Epidermal melanocyte (primary cell): ENCODE measurements around the gene ELAVL2.

Experiments used
- DNase-seq: peaks from one replicate; pipeline ENCODE4 v3.0.0; 2011; ENCODE audit warnings: low spot score; ENCODE audit not compliant: insufficient read length

Gene ELAVL2

DNA sequence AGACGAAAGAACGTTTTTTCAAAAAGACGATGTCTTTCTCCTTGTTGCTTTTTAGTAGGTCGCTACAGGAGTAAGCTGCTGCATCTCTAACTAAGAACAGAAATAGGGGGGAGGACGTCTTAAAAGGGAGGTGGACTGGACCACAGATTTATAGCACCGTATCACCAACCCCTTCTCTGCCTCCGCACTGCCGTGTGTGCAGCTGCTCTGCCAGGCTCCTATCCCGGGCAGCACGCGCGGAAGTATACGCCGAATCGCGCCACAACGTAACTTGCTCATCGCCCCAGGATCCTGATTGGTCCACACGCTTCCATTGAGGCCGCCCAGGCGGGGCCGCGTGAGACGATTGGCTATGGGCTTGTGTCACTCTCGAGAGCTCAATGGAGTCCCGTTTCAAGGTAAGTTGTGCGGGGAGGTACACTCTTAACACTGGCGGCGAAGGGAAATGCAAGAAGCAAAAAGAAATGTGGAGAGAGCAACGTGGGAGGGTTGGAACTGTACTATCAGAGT, at the start of gene ELAVL2:
ELAVL2 (minus strand) TSS at position 121 of the 510 bp plus-strand sequence. CDS start 64,006 bp downstream, outside the sequence.
- peak; percentile 64 for DNase-seq

DNA sequence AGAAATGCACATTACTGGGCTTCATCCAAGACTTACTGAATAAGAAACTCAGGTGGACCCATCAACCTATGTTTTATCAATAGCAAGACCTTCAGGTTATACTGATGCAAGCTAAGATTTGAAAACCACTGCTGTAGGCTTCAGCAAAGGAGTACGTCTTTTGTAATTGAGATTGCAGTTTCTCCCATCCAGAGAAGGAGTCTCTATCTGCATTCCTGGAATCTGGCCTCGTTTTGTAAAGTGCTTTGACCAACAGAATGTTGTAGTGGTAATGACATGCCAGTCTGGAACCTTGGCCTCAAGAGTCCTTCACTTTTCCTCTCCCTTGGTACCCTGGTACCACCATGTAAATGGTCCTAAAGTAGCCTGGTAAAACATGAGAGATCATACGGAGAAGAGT, 32.2 kb upstream of the ELAVL2 start:
- no peak for DNase-seq

DNA sequence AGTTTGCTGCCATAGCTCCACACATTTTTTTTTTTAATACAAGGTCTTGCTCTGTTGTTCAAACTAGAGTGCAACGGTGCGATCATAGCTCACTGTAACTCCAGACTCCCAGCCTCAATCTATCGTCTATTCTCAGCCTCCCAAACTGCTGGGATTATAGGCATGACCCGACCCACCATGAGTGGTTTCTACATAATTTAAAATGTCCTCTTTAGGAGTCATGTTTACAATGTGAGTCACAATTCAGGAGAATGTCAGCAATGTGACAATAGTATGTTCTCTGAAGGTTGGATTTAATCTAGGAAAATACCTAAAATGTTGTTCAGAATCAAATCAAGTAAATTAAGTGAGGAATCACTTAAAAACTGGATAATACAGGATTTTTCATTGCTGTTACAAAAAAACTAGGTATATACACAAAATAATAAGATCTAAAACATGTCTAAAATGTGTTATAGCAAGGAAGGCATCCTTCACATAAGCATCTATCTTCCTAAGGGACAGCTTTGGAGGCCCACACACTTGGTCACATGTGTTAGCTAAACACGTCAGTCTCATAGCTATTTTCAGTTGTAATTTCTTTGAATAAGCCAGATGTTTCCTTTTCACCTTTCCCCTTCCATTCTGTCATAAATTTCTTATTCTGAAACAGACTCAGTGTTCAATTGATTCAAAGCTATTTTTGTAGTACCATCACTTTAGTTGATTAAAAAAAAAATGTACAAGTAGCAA, 30.0 kb upstream of the ELAVL2 start:
- DNase-seq, result no peak

DNA sequence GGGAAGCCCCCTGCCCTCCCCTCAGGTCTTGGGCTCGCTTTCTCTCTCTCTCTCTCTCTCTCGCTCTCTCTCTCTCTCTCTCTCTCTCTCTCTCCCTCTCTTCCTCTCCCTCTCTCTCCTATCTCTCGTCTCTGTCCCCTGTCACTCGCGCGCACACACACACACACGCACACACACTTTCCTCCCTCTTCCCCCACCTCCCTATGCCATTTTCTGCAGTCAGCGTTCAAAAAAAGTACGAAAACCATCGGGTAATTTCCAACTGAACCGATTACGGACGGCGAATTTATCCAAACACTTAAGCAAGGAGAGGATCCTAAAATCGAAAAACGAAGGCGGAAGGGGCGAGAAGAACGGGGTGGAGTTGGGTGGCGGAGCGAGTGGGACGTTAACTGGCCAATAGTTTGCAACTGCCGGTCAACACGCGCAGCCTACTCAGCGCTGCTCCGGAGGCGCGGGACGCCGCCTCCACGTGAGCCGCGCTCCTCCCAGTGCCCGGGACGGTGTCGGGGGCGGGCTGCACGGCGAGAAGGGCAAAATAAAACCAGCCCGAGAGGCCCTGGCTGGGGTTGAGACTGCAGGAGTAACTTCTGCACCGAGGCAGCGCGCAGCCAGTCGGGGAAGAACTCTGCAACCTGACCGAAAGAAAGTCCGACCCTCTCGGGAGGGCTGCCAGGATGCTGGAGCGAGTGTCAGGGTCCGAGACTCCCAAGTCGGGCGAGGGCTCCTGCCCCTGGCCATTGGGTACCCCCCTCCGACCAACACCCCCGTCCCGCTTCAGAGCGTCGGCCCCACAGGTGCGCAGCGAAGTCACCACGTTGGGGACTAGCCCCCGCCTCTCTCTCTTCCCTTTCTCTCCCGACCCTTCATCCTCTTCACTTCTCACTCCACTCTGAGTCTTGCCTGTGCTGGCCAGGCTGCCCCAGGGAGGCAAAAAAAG, 24.9 kb upstream of the ELAVL2 start:
- no peak for DNase-seq

DNA sequence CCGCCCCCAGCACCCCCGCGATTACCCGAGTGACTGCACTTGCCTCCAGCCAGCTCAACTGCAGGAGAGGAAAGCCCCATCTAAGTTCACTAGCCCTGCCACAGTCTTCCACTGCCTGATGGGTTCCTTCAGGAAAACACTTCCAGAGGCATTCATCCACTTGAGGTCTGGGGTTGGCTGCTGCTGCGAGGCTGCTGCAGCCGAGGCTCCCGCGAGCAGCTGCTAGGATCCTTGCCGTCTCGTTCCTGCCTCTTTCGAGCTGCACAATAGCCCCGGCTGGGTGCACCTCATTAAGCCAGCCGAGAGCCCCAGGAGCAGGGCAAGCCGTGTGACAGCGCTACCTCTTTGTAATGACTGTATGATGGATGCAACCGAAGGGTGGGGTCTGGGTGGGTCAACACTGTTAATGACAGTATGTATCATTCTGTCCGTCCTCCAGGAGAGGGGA, 24.2 kb upstream of the ELAVL2 start:
- DNase-seq, result no peak

DNA sequence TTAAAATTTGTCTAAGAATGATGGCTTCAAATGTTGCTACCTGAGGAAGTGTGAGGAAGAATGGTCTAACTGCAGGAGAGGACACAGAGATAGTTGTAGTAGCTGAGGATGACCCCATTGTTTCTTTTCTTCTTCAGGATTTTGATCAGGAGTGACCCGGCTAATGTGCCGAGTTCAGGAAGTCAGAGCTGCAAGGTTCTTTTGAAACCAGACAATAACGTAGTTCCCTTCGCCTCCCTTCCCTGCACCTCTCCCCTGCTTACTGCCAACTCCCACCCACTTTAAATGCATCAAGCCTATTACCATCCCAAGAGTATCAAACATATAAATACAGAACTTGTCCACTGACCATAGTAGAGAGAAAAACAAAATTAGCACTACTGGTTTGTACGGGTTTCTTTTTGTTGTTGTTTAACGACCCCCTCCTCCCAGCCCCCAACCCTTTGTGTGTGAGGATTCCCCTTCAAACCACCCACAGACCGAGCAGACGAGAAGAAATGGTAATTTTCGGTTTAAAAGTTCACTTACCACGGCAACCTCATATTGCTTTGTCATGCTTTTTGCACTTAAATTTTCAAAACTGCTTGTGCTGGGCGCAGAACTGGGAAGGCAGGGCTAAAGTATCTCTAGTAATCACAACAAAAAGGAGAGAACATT, 23.5 kb upstream of the ELAVL2 start:
- DNase-seq, result no peak

DNA sequence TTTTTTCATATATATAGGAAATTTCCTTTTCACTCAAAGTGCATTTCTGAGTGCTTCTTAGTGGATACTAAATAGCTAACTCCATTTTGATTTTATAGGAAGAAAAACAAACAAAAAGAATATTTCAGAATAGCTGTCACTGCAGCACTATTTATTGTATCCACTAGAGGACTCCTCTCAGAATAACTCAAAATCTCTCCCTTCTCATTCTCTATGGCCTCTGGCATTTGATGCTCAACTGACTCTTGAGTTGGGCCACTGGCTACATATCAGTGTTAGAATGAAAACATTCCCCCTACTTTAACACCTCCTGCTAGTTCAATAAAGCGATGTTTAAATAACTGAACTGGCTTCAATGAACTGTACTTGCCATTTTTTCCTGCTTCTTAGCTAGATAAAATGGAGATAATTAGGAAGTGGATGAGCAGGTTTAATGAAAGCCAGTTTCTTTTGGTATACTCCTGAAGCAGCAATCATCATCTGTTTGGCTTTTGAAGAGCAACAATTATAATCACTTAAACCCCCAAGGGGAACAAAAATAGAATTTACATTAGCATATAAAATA, 16.6 kb upstream of the ELAVL2 start:
- DNase-seq, result no peak

DNA sequence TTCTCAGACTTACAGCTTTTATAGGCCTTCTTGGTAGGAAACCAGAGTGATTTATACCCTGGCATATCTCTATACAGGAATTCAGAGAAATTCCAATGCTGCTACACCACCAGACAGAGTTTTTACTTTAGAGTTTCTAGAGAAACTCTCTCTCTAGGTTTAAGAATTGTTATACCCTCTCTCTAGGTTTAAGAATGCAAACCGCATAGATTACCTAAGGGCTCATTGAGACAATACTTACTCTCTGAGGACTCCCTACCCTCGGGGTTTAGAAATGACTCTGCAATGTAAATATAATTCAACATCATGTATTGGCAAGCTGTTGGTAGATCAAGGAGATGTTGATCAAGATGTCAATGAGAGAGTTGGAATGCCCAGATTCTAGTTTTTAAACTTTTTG, 15.3 kb upstream of the ELAVL2 start:
- no peak for DNase-seq

DNA sequence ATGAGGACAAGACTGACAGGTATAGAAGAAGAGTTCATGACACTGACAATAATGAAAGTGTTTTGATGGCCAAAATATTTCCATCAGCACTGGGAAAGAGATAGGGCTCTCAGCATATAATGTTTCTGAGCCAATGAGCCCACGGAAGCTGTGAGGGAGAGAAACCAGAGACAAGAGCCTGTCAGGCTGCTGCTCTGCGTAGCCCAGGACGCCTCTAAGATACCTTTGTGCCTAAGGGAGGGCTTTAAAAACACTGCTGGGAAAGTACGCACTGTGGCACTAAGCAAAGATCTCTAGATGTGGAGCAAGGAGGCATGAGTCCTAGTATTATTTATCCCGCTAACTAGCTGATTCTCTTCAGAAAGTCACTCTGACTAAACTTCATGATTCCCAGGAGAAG, 11.0 kb upstream of the ELAVL2 start:
- DNase-seq, result no peak

DNA sequence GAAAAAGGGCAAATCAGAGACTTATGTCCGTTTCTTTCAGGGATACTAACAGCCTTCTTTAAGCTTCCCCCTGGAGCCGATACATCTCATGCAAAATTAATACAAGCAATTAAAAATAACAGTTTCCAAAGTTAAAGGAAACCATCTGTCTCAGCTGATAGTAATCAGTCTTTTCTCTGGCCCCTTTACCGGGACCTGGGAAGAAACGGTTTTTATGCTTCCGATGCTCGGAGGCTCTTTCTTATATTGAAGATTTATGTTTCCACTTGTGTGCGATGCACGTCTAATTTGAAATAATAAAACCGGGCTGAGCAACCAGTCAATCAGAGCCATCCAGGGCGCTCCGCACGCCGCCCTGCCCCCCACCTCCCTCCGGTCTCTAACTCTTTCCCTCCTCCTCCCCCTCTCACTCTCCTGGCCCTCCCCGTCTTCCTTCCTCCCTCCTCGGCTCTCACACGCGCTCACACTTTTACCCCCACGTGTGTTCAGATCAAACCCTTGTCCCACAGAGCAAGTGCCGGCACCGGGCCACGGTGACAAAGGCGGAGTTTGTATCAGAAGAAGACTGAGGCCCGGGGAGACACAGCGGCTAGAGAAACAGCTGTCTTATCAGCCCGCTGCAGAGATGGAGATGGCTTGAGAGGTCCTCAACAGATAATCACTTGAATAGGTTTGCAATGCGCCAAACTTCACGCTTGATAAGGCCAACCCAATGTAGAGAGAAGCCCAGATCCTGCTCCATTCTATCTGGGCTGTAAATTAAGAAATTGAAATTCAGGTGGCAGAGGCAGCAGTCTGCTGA, 5.1 kb upstream of the ELAVL2 start:
- DNase-seq, result no peak

DNA sequence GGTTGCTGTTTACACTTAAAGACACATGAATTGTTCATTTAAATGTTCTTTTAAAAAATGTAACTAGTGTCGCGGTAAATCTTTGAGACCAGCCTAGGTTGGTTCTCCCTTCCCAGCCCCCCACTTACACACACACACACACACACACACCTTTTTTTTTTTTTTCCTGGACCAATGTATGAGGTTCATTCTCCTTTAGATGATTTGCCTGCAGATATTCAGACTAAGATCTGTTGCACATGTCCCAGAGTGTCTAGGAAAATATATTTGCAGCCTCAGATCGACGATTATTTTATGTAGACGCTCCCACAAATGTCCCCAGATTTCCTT, 4.4 kb upstream of the ELAVL2 start:
- DNase-seq, result no peak

DNA sequence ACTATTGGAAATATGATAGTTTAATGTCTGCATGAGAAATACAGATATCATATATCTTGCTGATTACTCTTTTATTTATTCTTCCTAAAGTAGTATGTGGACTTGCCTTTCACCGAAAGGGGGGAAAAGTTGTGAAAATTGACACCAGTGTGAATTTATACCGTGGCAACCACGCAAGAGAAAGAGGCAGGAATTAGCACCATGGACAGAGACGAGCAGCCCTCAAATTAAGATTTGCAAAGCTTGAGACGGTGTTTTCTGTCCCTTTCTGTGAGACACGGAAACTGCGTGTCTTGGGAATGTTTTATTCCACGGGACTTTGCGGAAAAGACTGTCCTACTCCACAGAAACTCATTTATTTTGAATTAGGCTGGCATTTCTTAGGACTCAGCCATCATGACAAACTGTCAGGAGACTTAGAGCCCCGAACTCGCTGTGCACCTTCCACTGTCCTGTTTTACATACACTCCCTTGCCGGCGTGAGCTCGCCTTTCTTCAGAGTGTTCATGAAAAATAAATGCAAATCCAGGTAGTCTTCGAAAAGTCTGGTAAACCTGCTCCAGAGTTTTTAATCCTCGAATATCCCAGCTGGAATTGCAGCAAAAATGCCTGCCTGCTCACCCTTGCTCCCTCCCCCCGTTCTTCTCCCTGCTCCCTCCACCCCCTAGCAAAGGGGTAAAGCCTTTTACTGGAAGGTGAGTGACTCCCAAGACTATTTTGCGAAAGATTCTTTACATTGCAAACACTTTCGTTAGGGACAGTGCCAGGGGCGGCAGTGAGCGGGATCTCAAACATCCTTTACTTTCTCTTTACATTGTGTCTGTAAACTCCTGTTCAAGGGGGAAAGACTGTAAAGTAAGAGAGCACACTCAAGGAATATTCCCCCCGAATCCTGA, 3.8 kb upstream of the ELAVL2 start:
- DNase-seq, result peak; percentile 30

DNA sequence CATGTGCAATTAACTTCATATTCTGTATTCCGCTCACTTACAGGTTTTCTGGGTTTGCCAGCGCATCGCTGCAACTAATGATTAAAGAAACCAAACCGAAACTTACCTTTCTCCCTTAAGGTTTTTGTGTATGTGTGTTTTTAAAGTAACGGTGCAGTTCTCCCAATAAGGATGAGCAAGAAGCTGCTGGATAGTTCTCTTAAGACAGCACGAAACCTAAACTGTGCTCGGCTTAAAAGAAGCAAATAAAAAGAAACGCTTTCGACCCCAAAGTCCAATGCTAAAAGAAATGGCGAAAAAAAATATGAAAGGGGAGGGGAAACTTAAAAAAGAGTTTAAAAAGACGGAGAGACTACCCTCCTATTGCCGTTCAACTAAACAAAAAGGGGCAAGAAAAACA, 340 bp downstream of the ELAVL2 start:
- no peak for DNase-seq

DNA sequence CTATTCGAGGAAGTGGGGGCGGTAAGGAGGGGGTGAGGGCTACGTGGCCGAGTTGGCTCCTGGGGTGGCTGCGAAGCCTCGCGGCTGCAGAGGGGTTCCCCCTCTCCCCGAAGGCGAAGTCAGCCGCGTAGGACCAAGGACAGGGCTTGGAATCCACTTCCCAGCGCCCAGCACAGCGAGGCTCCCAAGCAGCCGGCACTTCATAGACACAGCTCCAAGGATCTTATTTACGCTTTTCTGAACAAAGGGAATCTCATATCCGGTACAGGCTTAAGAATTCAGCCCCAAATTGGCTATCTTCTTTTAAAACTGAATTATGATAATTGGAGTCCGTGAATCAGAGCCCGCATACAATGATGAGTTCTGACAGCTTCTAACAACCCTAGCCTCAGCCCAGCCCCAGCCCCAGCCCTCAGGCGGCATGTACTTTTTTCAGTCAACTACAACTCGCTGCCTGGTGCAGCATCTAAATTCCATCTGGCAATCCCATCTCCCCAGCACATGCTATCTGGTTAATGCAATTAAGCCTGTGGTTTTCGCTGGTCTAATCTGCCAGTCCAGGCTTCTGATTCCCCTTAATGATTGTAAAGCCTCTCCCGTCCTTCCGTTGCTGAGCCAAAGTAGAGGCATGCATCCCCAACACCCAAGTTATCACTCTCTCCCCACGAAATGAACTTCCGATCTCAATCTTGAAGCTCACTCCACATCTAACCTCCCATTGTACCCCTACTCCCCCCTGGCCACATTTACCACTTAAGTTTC, 1.0 kb downstream of the ELAVL2 start:
- DNase-seq, result no peak

DNA sequence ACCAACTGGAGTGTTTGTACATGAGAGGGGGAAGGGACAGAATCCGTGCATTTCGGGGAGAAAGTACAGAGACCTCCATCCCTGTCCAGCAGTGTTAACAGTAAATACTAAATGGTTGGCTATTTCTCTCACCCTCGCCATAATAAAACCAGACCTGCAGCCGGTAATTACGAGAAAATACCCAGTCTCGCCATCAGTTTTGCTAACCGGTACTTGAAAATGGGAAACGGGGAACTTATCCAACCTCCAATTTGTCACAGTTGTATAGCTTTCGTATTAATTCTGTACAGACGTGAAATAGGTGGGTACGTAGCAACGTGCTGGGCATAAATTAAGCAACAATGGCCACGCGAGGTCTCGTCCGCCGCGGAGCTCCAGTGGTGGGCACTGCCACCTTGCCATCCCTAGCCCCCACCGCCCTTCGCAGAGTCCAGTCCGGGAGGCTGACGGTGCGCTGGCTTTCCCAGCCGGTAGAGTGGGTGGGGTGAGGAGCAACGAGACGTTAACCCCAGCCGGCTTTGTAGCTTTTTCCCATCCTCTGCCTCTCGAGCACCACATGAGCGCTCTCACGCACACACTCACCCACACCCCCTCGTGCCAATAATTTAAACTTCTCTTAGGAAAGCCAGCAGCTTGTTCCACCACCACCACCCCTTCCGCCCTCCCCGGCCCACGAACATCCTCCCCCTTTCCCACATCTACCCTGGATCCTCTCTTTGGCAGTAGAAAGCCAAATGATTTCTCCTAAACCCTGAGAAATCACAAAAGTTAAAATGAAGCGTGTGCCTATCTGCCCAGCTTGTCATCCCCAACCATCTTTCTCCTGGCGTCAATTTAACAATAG, 1.8 kb downstream of the ELAVL2 start:
- no peak for DNase-seq

DNA sequence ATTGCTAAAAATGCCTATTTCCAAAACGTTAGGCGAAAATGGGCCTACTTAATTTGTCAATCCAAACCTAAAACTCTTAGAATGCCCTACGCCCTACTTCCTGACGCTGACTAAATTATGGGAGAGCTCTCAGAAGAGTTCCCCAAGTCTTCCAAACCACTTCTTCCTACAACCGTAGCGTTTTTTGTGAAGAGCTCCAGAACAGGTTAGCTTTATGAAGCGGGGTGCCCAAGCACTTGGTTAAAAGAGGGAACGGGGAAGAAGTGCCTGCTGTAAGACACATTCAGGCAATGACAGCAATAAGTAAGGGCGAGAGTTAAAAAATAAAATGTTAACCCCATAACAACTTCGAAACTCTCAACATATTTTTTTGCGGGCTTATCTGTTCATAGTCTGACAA, 2.8 kb downstream of the ELAVL2 start:
- DNase-seq, result no peak

DNA sequence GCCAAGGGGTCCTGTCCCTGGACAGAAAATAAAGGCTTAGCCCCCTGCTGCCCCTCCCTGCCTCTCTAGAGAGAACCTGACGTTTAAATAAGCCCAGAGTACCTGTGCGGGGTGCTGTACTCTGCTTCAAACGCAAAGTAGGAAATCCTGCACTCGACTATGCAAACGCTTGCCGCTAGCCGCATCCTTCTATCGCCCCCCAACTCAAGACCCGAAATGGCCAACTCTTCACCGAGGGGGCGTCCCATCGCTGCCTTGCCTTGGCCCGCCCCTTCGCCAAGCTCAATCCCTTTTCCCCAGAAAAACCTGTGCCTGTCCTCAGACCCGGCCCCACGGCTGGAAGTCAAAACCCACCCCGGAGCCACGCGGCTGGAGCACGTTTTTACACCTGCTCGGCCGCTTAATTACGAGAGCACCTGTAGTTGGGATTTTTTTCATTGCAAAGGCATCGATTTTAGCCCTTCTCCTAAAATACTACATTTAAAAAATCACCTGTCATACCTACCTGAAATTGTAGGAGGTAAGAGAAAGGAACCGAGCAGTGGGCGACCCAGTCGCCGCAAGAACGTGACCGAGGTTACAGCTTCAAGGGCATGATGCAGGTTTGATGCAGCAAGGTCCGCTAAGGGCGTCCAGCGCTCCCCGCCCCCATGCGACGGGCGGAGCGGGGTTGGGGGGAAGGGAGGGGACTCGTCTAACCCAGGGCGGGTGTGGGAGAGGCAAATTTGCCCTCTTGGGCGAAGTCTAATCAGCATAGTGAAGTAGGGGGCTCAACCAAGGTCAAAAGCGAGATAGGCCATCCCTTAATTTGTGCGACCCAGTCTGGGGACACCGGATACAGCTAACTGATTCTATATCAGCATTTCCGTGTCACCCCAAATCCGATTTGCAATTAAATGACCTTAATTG, 3.5 kb downstream of the ELAVL2 start:
- no peak for DNase-seq
